ENCODE data around the gene SUSD2.
A peak's percentile ranks its signal among the peaks of the same experiment; 100 is the strongest.
"Not testable (repeated sequence)": the region's sequence is repeated elsewhere in the genome, so short reads cannot be mapped to it uniquely, and the experiment has no call there.

The SUSD2 gene

GRCh38 chr22:24213111-24213510 is 31.8 kb downstream of the SUSD2 start:
- not testable (repeated sequence) for DNase-seq (ENCODE audit: low read depth in 1 of 2, low spot score in 1 of 2)

GRCh38 chr22:24214467-24215285 is 33.4 kb downstream of the SUSD2 start:
- DNase-seq (ENCODE audit: low read depth in 1 of 2, low spot score in 1 of 2), result no peak

GRCh38 chr22:24216541-24217209 is 35.4 kb downstream of the SUSD2 start:
- DNase-seq (ENCODE audit: low read depth in 1 of 2, low spot score in 1 of 2), result no peak

GRCh38 chr22:24217384-24217783 is 36.1 kb downstream of the SUSD2 start:
- DNase-seq (ENCODE audit: low read depth in 1 of 2, low spot score in 1 of 2), result no peak

GRCh38 chr22:24219750-24220149 is 38.5 kb downstream of the SUSD2 start:
- no peak for DNase-seq (ENCODE audit: low read depth in 1 of 2, low spot score in 1 of 2)

- no peak for DNase-seq (ENCODE audit: low read depth in 1 of 2, low spot score in 1 of 2)
Measured at GRCh38 chr22:24224468-24224867, 43.2 kb downstream of the SUSD2 start.

- DNase-seq (ENCODE audit: low read depth in 1 of 2, low spot score in 1 of 2), result no peak
Measured at GRCh38 chr22:24225044-24225601, 43.8 kb downstream of the SUSD2 start.

GRCh38 chr22:24225951-24226350 is 44.7 kb downstream of the SUSD2 start:
- DNase-seq (ENCODE audit: low read depth in 1 of 2, low spot score in 1 of 2), result no peak

GRCh38 chr22:24230911-24231656 is 49.8 kb downstream of the SUSD2 start:
- DNase-seq (ENCODE audit: low read depth in 1 of 2, low spot score in 1 of 2), result peak; percentile 36 to 39

GRCh38 chr22:24231706-24232105 is 50.4 kb downstream of the SUSD2 start:
- DNase-seq (ENCODE audit: low read depth in 1 of 2, low spot score in 1 of 2), result no peak

- no peak for DNase-seq (ENCODE audit: low read depth in 1 of 2, low spot score in 1 of 2)
Measured at GRCh38 chr22:24232124-24232523, 50.8 kb downstream of the SUSD2 start.

- no peak for DNase-seq (ENCODE audit: low read depth in 1 of 2, low spot score in 1 of 2)
Measured at GRCh38 chr22:24232725-24233124, 51.4 kb downstream of the SUSD2 start.

GRCh38 chr22:24233235-24233634 is 51.9 kb downstream of the SUSD2 start:
- DNase-seq (ENCODE audit: low read depth in 1 of 2, low spot score in 1 of 2), result no peak

GRCh38 chr22:24233816-24234215 is 52.5 kb downstream of the SUSD2 start:
- DNase-seq (ENCODE audit: low read depth in 1 of 2, low spot score in 1 of 2), result no peak

GRCh38 chr22:24235315-24235714 is 54.0 kb downstream of the SUSD2 start:
- no peak for DNase-seq (ENCODE audit: low read depth in 1 of 2, low spot score in 1 of 2)

- no peak for DNase-seq (ENCODE audit: low read depth in 1 of 2, low spot score in 1 of 2)
Measured at GRCh38 chr22:24236656-24237055, 55.4 kb downstream of the SUSD2 start.

- not testable (repeated sequence) for DNase-seq (ENCODE audit: low read depth in 1 of 2, low spot score in 1 of 2)
Measured at GRCh38 chr22:24238101-24238694, 56.9 kb downstream of the SUSD2 start.

Measured in activated T-helper 1 cell treated with anti-CD3 and anti-CD28 coated beads, Interleukin-2, amount 50 U/mL, for 16 hours (primary cell).